Trophoblast cell (in vitro differentiated cells and primary cell): ENCODE results near the gene FHOD3. TPM values are rescaled to one million over a fixed set of nuclear protein-coding genes. Genes with fewer than 3 reads are reported as not detected.

ENCODE experiments used
- DNase-seq, 2 donors: peaks; one replicate each; pipeline ENCODE4 v3.0.0-alpha.2; 2016
- H2AFZ ChIP-seq: 2 replicates; pipeline ENCODE4 v1.6.1; 2013; ENCODE audit warnings: low read length, moderate library complexity, mild to moderate bottlenecking; ENCODE audit not compliant: insufficient read depth, poor library complexity
- H2AK5ac ChIP-seq: 2 replicates; pipeline ENCODE4 v1.6.1; 2013; ENCODE audit warnings: mild to moderate bottlenecking, low read length
- H2BK120ac ChIP-seq: 2 replicates; pipeline ENCODE4 v1.6.1; 2013; ENCODE audit warnings: low read length, mild to moderate bottlenecking, moderate library complexity; ENCODE audit not compliant: insufficient read depth, poor library complexity
- H2BK12ac ChIP-seq: 2 replicates; pipeline ENCODE4 v1.6.1; 2013; ENCODE audit warnings: mild to moderate bottlenecking, low read length, moderate library complexity
- H2BK5ac ChIP-seq: 2 replicates; pipeline ENCODE4 v1.6.1; 2013; ENCODE audit warnings: low read length, low read depth, moderate library complexity, mild to moderate bottlenecking; ENCODE audit not compliant: poor library complexity
- H3K14ac ChIP-seq: 2 replicates; pipeline ENCODE4 v1.6.1; 2013; ENCODE audit warnings: mild to moderate bottlenecking, low read length
- H3K18ac ChIP-seq: 2 replicates; pipeline ENCODE4 v1.6.1; 2013; ENCODE audit warnings: mild to moderate bottlenecking, low read length
- H3K23ac ChIP-seq: 2 replicates; pipeline ENCODE4 v1.6.1; 2013; ENCODE audit warnings: low read length
- H3K27ac ChIP-seq: 2 replicates; pipeline ENCODE4 v1.5.1; 2013; ENCODE audit warnings: low read depth, mild to moderate bottlenecking, inconsistent platforms, low read length, moderate library complexity
- H3K27me3 ChIP-seq: 2 replicates; pipeline ENCODE4 v1.6.1; 2013; ENCODE audit warnings: inconsistent platforms, mild to moderate bottlenecking, low read length, moderate library complexity; ENCODE audit not compliant: insufficient read depth
- H3K36me3 ChIP-seq, 2 experiments: 1 replicate in 1 of 2; 2 replicates in 1 of 2; pipeline ENCODE4 v1.6.1; 2013; ENCODE audit warnings: low read length in 2 of 2, mild to moderate bottlenecking in 2 of 2, moderate library complexity in 1 of 2; ENCODE audit not compliant: insufficient read depth in 2 of 2, control insufficient read depth in 1 of 2
- H3K4ac ChIP-seq: 2 replicates; pipeline ENCODE4 v1.6.1; 2013; ENCODE audit warnings: low read depth, mild to moderate bottlenecking, low read length, moderate library complexity
- H3K4me1 ChIP-seq, 2 experiments: 1 replicate in 1 of 2; 2 replicates in 1 of 2; pipeline ENCODE4 v1.6.1; 2013; ENCODE audit warnings: low read length in 2 of 2, mild to moderate bottlenecking in 2 of 2, moderate library complexity in 1 of 2; ENCODE audit not compliant: insufficient read depth in 2 of 2, control insufficient read depth in 1 of 2
- H3K4me2 ChIP-seq: 2 replicates; pipeline ENCODE4 v1.6.1; 2013; ENCODE audit warnings: inconsistent platforms, mild to moderate bottlenecking, low read length, moderate library complexity
- H3K4me3 ChIP-seq: 2 replicates; pipeline ENCODE4 v1.5.1; 2013; ENCODE audit warnings: mild to moderate bottlenecking, low read depth, low read length, inconsistent platforms
- H3K79me1 ChIP-seq: one replicate; pipeline ENCODE4 v1.6.1; 2013; ENCODE audit warnings: low read length
- H3K79me2 ChIP-seq: 2 replicates; pipeline ENCODE4 v1.6.1; 2013; ENCODE audit warnings: low read length, mild to moderate bottlenecking; ENCODE audit not compliant: control insufficient read depth, insufficient read depth, poor library complexity
- H3K9ac ChIP-seq: 2 replicates; pipeline ENCODE4 v1.6.1; 2013; ENCODE audit warnings: mild to moderate bottlenecking, low read length
- H3K9me3 ChIP-seq: 2 replicates; pipeline ENCODE4 v1.6.1; 2013; ENCODE audit warnings: low read depth, mild to moderate bottlenecking, control low read depth, inconsistent platforms, low read length; ENCODE audit not compliant: insufficient read depth
- H4K12ac ChIP-seq: 2 replicates; pipeline ENCODE4 v1.6.1; 2013; ENCODE audit warnings: low read depth, mild to moderate bottlenecking, low read length, moderate library complexity
- H4K8ac ChIP-seq: 2 replicates; pipeline ENCODE4 v1.6.1; 2013; ENCODE audit warnings: low read depth, mild to moderate bottlenecking, low read length, moderate library complexity
- H4K91ac ChIP-seq: one replicate; pipeline ENCODE4 v1.6.1; 2013; ENCODE audit warnings: low read depth, mild to moderate bottlenecking, low read length, moderate library complexity
- WGBS: extraction: QIAGEN DNeasy Blood & Tissue Kit; methylation state at CpG from one replicate; pipeline ENCODE4 v1.1.7; 2013; ENCODE audit warnings: missing lambda C conversion rate; ENCODE audit not compliant: insufficient read length, insufficient coverage; ENCODE audit errors: extremely low coverage; 5-methylcytosine and 5-hydroxymethylcytosine counted together
- polyA plus RNA-seq: library from polyadenylated mRNA; stranded (reverse); fragments of 200-250 nt; gene quantifications from 2 replicates; pipeline ENCODE4 v1.2.3, GENCODE V29; 2013

Gene FHOD3
- polyA plus RNA-seq, result 47.0 and 54.5 TPM in 2 replicates

DNA sequence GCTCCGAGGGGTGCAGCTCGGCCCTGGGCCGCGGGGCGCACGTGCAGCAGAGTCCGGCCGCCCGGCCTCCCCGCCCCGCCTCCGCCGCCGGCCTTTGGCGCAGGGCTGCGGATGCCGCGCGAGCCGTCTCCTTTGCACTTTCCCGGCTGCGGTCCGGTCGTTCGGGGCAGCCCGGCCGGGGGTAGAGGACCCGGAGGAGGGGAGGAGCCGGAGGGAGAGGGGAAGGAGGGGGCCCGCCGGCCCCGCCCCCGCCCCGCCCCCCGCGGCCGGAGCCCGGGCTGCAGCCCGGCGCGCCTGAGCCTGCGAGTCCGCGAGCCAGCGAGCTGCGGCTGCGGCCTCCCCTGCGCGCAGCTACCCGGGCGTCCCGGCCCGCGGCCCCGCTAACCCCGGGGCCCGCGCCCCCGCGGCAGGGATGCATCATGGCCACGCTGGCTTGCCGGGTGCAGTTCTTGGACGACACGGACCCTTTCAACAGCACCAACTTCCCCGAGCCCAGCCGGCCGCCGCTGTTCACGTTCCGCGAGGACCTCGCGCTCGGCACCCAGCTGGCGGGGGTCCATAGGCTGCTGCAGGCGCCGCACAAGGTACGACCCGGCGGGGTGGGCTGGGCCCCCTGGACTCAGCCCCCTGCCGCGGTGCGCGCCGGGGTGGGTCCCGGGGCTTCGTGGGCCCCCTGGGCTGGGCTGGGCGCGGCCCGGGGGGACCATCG is at the start of gene FHOD3:
FHOD3 (plus strand) TSS at position 297 of the 709 bp plus-strand sequence; CDS start at position 420, 123 bp downstream.
- Histone ChIP-seq H3K4me3 (peak within 1 kb of the TSS; percentile 95), H2AK5ac (peak within 1 kb of the TSS; percentile 27), H2BK120ac (peak within 1 kb of the TSS; percentile 84), H3K4me2 (peak within 1 kb of the TSS; percentile 100), H2BK5ac (peak within 1 kb of the TSS; percentile 42), H4K8ac (peak within 1 kb of the TSS; percentile 63), H3K79me2 (peaks cover 9% of the 10 kb centered on the region), H3K4ac (peak within 1 kb of the TSS; percentile 44), H3K27me3 (peaks cover 3% of the 10 kb centered on the region), H3K18ac (peak within 1 kb of the TSS; percentile 93), H4K12ac (peak within 1 kb of the TSS; percentile 2), H3K9ac (peak within 1 kb of the TSS; percentile 89), H3K79me1 (peaks cover 11% of the 10 kb centered on the region), H3K36me3 (peaks cover 0 to 1% of the 10 kb centered on the region in 2 experiments), H3K23ac (no peak within 1 kb of the TSS), H3K4me1 (peaks cover 14 to 18% of the 10 kb centered on the region in 2 experiments), H4K91ac (peak within 1 kb of the TSS; percentile 53), H2BK12ac (peak within 1 kb of the TSS; percentile 5), H3K9me3 (no peaks in the 10 kb centered on the region), H3K27ac (peak within 1 kb of the TSS; percentile 24), H3K14ac (peak within 1 kb of the TSS; percentile 48), H2AFZ (peak within 1 kb of the TSS; percentile 12)
- DNase-seq, result peak; percentile 71 to 76
- no CpG with 5 or more reads among the region's 91 CpGs for WGBS

DNA sequence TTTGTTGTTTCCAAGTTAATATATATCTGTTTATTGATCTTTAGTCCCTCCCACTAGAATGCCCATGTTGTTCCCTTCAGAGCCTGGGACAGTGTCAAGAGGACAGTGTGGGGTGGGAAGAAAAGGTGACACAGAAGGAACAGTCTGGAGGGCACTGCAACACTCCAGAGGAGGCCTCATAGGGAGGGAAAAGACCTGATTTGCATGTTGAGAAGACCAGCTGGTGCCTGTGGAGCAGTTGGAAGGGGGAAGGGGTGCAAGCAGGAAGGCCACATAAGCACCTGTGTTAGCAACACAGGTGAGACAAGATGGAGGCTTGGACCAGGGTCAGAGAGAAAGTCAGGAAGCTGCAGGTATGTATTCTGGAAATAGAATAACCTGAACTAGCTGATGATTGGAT is 48.1 kb upstream of the FHOD3 start:
- Histone ChIP-seq H3K36me3 (no peaks in the 10 kb centered on the region), H3K4me1 (peaks cover 3 to 5% of the 10 kb centered on the region in 2 experiments), H3K9ac (no peak overlapping the region), H2BK12ac (no peak overlapping the region), H3K27ac (no peak overlapping the region), H3K9me3 (no peaks in the 10 kb centered on the region), H3K79me2 (no peaks in the 10 kb centered on the region), H3K27me3 (no peaks in the 10 kb centered on the region), H3K23ac (no peak overlapping the region), H3K4ac (no peak overlapping the region), H2BK5ac (no peak overlapping the region), H3K79me1 (no peaks in the 10 kb centered on the region), H4K12ac (no peak overlapping the region), H3K4me2 (no peak overlapping the region), H2AK5ac (no peak overlapping the region), H2AFZ (no peak overlapping the region), H2BK120ac (no peak overlapping the region), H3K18ac (no peak overlapping the region), H4K8ac (no peak overlapping the region), H3K14ac (no peak overlapping the region), H4K91ac (no peak overlapping the region), H3K4me3 (no peak overlapping the region)
- DNase-seq, result no peak

GRCh38 chr18:36250827-36251226 is 46.7 kb upstream of the FHOD3 start:
- no peak overlapping the region for H3K4ac ChIP-seq
- H3K27ac ChIP-seq, result no peak overlapping the region
- peaks cover 3 to 5% of the 10 kb centered on the region in 2 experiments for H3K4me1 ChIP-seq
- no peak overlapping the region for H2BK120ac ChIP-seq
- no peak overlapping the region for H2BK12ac ChIP-seq
- H4K12ac ChIP-seq, result no peak overlapping the region
- no peak overlapping the region for H4K91ac ChIP-seq
- H3K9me3 ChIP-seq, result no peaks in the 10 kb centered on the region
- H3K14ac ChIP-seq, result no peak overlapping the region
- H4K8ac ChIP-seq, result no peak overlapping the region
- H3K79me1 ChIP-seq, result no peaks in the 10 kb centered on the region
- no peaks in the 10 kb centered on the region for H3K27me3 ChIP-seq
- H2BK5ac ChIP-seq, result no peak overlapping the region
- no peak overlapping the region for H2AFZ ChIP-seq
- H3K4me2 ChIP-seq, result no peak overlapping the region
- no peak overlapping the region for H3K4me3 ChIP-seq
- no CpG with 5 or more reads among the region's 2 CpGs for WGBS
- no peaks in the 10 kb centered on the region for H3K79me2 ChIP-seq
- no peak overlapping the region for H2AK5ac ChIP-seq
- H3K9ac ChIP-seq, result no peak overlapping the region
- DNase-seq, result peak in 1 of 2 donors; percentile 12
- H3K23ac ChIP-seq, result no peak overlapping the region
- H3K18ac ChIP-seq, result no peak overlapping the region
- no peaks in the 10 kb centered on the region for H3K36me3 ChIP-seq

DNA sequence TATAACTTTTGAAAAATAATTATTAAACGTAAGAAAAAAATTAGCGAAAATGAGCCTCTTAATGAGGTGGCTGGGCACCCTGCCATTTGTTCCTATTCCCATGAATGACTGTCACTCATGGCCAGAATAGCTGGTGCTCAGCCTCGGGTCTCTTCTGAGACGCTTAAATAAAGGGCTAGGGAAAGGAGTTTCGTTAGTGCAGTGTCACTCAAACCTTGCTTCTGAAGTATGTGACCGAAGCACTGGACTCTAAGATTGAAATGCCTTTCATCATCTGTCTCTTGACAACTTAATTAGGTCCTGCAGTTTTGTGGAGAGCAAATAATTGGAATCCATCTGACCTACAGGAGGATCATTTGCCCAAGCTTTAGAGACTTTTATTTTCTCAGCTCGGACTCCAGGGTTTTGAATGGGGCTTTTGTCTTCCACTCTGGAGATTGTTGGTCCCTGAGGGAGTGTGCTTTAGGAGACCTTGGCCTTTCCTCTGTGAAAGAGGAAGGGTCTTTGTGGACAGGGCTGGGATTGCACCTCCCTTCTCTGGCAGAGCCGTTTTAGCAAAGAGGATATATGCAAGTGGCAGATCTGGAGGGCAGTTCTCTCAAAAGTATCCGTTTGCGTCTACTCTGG is 42.3 kb upstream of the FHOD3 start:
- H4K91ac ChIP-seq, result no peak overlapping the region
- no peaks in the 10 kb centered on the region for H3K79me1 ChIP-seq
- no peak overlapping the region for H3K23ac ChIP-seq
- H3K14ac ChIP-seq, result no peak overlapping the region
- H3K4ac ChIP-seq, result no peak overlapping the region
- no peak overlapping the region for H2BK5ac ChIP-seq
- H2BK12ac ChIP-seq, result no peak overlapping the region
- H3K4me1 ChIP-seq, result no peaks in the 10 kb centered on the region
- H4K12ac ChIP-seq, result no peak overlapping the region
- H3K79me2 ChIP-seq, result no peaks in the 10 kb centered on the region
- H3K27ac ChIP-seq, result no peak overlapping the region
- H2BK120ac ChIP-seq, result no peak overlapping the region
- H3K36me3 ChIP-seq, result no peaks in the 10 kb centered on the region
- no peaks in the 10 kb centered on the region for H3K27me3 ChIP-seq
- H3K4me3 ChIP-seq, result no peak overlapping the region
- no CpG with 5 or more reads among the region's 10 CpGs for WGBS
- H2AK5ac ChIP-seq, result no peak overlapping the region
- no peak overlapping the region for H2AFZ ChIP-seq
- H3K9me3 ChIP-seq, result no peaks in the 10 kb centered on the region
- DNase-seq, result no peak
- H3K9ac ChIP-seq, result no peak overlapping the region
- H3K18ac ChIP-seq, result no peak overlapping the region
- no peak overlapping the region for H3K4me2 ChIP-seq
- no peak overlapping the region for H4K8ac ChIP-seq
